ENCODE results near the gene IL34. TPM values are rescaled to one million over a fixed set of nuclear protein-coding genes. Genes with fewer than 3 reads are reported as not detected.

IL34 gene
- total and polyA plus RNA-seq, 2 of the 13 experiments (the other 11 are each of a cell fraction or from before 2014, with no cell fraction given) = 1.2 to 1.3 TPM

- TF ChIP-seq PATZ1 (CRISPR knock-in tag; IDR thresholded peaks at IDR 0.05) (peak; percentile 31; the same call in 1 of the 2 replicates), ZNF253 (CRISPR knock-in tag; IDR thresholded peaks at IDR 0.05; ENCODE audit: borderline replicate concordance) (no peak), HMGXB4 (CRISPR knock-in tag; IDR thresholded peaks at IDR 0.05; ENCODE audit: borderline replicate concordance in 1 of 2, low read depth in 1 of 2) (no peak), ZFP1 (CRISPR knock-in tag; IDR thresholded peaks at IDR 0.05) (no peak), CENPX (CRISPR knock-in tag; IDR thresholded peaks at IDR 0.05) (no peak), ZNF225 (CRISPR knock-in tag; IDR thresholded peaks at IDR 0.05) (no peak), ZNF609 (CRISPR knock-in tag; IDR thresholded peaks at IDR 0.05; ENCODE audit: borderline replicate concordance) (0 out of 2 replicates have a peak, but pooled peaks have one; percentile 9), ZSCAN25 (CRISPR knock-in tag; IDR thresholded peaks at IDR 0.05) (peak; percentile 95), IRF2 (CRISPR knock-in tag; IDR thresholded peaks at IDR 0.05) (no peak), POLR2AphosphoS2 (IDR thresholded peaks at IDR 0.05; ENCODE audit: low read depth, low read length) (no peak), HDAC6 (IDR thresholded peaks at IDR 0.05; ENCODE audit: low read depth, low read length) (no peak), IRX3 (CRISPR knock-in tag; IDR thresholded peaks at IDR 0.05; ENCODE audit: borderline replicate concordance, low read depth) (no peak), U2AF1 (optimal IDR thresholded peaks at IDR 0.05; ENCODE audit: low read depth, low read length) (no peak), ZBTB2 (CRISPR knock-in tag; IDR thresholded peaks at IDR 0.05; ENCODE audit: low read depth) (no peak), EZH2 (conservative IDR thresholded peaks at IDR 0.05; ENCODE audit: low read depth, low read length) (no peak), E2F2 (CRISPR knock-in tag; IDR thresholded peaks at IDR 0.05; ENCODE audit: borderline replicate concordance) (no peak)
Measured at GRCh38 chr16:70691223-70692129, 45.1 kb downstream of the IL34 start (continued).
